Mesothelial cell of epicardium (in vitro differentiated cells): Measurements from ENCODE around the gene TAS2R60. TPM values are rescaled to one million over a fixed set of nuclear protein-coding genes. Genes with fewer than 3 reads are reported as not detected.

Experiments
- DNase-seq, 2 experiments: peaks; one replicate each; pipeline ENCODE4 v3.0.0; 2021; ENCODE audit warnings: low spot score in 2 of 2; ENCODE audit not compliant: unreplicated experiment in 2 of 2
- H3K27ac Mint-ChIP-seq: 2 replicates; pipeline ENCODE4 v1.8.0; 2021; ENCODE audit warnings: mixed read lengths
- H3K27me3 Mint-ChIP-seq: 2 replicates; pipeline ENCODE4 v1.8.0; 2021; ENCODE audit warnings: low read depth, mixed read lengths
- H3K36me3 Mint-ChIP-seq: 2 replicates; pipeline ENCODE4 v1.8.0; 2021; ENCODE audit warnings: mixed read lengths
- H3K4me1 Mint-ChIP-seq: 2 replicates; pipeline ENCODE4 v1.8.0; 2021; ENCODE audit warnings: mixed read lengths
- H3K4me3 Mint-ChIP-seq: 2 replicates; pipeline ENCODE4 v1.8.0; 2021; ENCODE audit warnings: mild to moderate bottlenecking, moderate library complexity, mixed read lengths
- H3K9me3 Mint-ChIP-seq: 2 replicates; pipeline ENCODE4 v1.8.0; 2021; ENCODE audit warnings: mixed read lengths
- total RNA-seq: library from RNA; stranded (reverse); gene quantifications from 3 replicates; pipeline ENCODE4 v1.2.1, GENCODE V29; 2021
- TF ChIP-seq, protein P1 (sequence below): fragments of 200-600 bp; sonication (generic); IDR thresholded peaks from one replicate; pipeline ENCODE4 v1.5.0; 2021; ENCODE audit warnings: antibody characterized with exemption; ENCODE audit not compliant: unreplicated experiment

The TAS2R60 gene
- total RNA-seq, 1 donor from 2014 or later: not detected

DNA sequence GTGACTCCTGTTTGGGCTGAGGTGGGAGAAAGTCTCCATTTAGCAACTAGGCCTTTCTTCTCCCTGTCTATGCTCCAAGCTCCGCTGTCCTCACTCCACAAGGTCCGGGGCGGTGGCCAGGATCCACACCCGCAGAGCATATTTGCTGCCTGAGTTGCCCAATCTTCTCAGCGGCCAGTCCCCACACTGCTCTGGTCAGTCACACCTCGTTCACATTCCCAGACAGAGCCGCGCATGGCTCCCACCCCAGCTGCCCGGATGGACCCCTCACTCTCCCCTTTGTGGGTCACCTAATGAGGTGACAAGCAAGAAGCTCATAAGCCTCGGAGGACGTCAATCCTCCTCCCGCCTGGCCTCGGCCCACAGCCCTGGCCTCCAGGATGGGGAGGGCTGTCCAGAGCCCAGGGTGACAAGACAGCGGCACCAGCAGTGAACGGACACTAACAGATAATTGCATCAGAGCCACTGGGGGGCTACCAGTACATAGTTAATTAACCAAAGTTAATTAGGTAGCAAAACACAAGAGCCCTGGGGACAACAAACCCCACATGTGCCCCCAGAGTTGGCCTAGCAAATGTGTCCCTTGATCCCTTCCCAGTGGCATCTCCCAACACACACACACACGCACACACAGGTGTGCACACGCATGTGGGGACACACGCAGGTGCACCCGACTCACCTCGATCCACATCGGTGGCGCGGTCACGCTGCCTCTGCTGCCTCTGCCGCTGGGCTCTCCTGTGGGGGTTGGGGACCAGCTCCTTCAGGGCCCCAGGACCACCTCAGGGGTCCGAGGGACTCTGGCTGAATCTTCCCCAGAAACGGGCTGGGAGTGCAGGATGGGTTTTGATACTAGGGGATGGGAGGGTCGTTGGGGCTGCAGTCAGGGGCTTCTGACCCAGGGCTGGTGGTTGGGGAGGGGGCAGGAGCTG, 46.4 kb upstream of the TAS2R60 start:
- Mint-ChIP-seq H3K4me1 (peaks cover 14% of the 10 kb centered on the region), H3K36me3 (peaks cover 25% of the 10 kb centered on the region), H3K9me3 (no peaks in the 10 kb centered on the region), H3K27ac (no peak overlapping the region), H3K27me3 (no peaks in the 10 kb centered on the region), H3K4me3 (no peak overlapping the region)
- TF ChIP-seq, protein P1, sequence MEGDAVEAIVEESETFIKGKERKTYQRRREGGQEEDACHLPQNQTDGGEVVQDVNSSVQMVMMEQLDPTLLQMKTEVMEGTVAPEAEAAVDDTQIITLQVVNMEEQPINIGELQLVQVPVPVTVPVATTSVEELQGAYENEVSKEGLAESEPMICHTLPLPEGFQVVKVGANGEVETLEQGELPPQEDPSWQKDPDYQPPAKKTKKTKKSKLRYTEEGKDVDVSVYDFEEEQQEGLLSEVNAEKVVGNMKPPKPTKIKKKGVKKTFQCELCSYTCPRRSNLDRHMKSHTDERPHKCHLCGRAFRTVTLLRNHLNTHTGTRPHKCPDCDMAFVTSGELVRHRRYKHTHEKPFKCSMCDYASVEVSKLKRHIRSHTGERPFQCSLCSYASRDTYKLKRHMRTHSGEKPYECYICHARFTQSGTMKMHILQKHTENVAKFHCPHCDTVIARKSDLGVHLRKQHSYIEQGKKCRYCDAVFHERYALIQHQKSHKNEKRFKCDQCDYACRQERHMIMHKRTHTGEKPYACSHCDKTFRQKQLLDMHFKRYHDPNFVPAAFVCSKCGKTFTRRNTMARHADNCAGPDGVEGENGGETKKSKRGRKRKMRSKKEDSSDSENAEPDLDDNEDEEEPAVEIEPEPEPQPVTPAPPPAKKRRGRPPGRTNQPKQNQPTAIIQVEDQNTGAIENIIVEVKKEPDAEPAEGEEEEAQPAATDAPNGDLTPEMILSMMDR: no peak
- DNase-seq: no peak

DNA sequence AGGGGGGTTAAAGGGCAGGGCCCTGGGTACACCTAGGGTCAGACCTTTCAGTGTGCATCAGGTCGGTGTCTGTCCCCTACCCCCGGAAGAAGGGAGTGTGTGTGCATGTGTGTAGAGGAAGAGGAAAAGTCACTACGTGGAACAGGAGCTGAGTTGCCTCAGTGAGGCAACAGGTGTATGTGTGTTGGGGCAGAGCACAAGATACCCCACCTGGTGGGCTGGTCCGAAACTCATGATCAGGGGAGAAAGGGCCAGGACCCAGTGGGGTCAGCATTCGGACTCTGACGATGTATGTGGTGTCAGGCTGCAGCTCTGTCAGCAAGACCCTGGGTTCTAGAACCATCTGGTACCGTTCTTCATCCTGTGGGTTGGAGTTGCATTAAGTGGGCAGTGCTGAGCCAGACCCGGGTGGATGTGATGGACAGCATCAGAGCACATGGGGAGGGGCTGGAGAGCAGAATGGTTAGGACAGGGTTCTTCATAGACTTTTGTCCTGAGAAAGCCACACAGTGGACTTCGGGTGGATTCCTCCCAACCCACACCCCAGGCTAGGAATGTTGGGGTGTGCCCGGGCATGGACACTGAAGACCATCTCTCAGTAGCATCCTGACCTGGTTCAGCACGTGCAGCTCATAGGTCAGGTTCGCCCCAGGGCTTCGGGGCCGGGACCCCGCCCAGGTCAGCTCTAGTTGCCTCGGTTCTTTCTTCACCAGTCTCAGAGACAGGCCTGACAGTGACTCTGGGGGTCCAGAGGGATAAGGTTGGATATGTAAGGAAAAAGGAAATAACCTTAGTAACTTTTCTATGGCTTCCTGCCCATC, 45.3 kb upstream of the TAS2R60 start:
- H3K4me1 Mint-ChIP-seq: peaks cover 6% of the 10 kb centered on the region
- H3K36me3 Mint-ChIP-seq: peaks cover 20% of the 10 kb centered on the region
- H3K4me3 Mint-ChIP-seq: no peak overlapping the region
- H3K27me3 Mint-ChIP-seq: no peaks in the 10 kb centered on the region
- no peaks in the 10 kb centered on the region for H3K9me3 Mint-ChIP-seq
- DNase-seq: no peak
- TF ChIP-seq, protein P1: no peak
- H3K27ac Mint-ChIP-seq: no peak overlapping the region

DNA sequence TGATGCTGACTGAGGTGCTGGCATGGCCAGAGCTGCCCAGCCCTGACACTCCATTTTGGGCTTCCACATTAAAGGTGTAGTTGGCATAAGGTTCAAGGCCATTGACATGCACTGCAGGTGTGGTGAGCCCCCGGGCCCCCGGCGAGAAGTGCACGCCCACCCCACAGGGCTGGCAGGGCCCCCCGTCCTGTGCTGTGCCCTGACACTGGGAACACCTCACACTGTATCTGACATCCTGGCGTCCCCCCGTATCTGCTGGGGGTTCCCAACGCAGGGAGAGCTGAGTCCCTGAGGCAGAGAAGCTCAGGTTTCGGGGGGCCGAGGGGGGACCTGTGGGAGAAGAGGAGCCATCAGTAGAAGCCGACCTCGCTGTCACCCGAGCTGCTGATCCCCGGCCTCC, 44.6 kb upstream of the TAS2R60 start:
- no peak overlapping the region for H3K27ac Mint-ChIP-seq

DNA sequence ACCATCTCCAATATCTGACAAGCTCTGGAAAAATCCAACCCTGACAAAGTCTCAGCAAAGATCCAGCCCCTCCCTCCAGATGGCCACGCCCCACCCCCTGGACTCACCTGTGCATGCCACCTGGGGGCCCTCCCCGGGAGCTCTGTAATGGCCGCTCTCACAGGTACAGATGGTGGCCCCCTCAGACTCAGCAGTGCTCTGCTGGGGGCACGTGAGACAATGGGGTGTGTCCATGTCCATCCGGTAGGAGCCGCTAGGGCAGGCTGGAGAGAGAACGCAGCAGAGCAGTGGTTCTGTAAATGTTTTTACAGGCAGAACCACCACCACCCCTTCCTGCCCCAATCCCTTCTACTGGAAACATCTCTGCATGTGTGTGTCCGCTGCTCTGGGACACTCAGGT, 44.1 kb upstream of the TAS2R60 start:
- H3K9me3 Mint-ChIP-seq: no peaks in the 10 kb centered on the region
- H3K4me1 Mint-ChIP-seq: no peaks in the 10 kb centered on the region
- H3K27me3 Mint-ChIP-seq: no peaks in the 10 kb centered on the region
- TF ChIP-seq, protein P1: no peak
- DNase-seq: no peak
- no peak overlapping the region for H3K4me3 Mint-ChIP-seq
- no peak overlapping the region for H3K27ac Mint-ChIP-seq
- H3K36me3 Mint-ChIP-seq: peaks cover 10% of the 10 kb centered on the region

More for the DNA sequence above, 44.6 kb upstream of the TAS2R60 start:
- Mint-ChIP-seq H3K4me3 (no peak overlapping the region), H3K4me1 (peaks cover 3% of the 10 kb centered on the region), H3K9me3 (no peaks in the 10 kb centered on the region), H3K27me3 (no peaks in the 10 kb centered on the region), H3K36me3 (peaks cover 15% of the 10 kb centered on the region)
- TF ChIP-seq, protein P1: no peak
- DNase-seq: no peak

DNA sequence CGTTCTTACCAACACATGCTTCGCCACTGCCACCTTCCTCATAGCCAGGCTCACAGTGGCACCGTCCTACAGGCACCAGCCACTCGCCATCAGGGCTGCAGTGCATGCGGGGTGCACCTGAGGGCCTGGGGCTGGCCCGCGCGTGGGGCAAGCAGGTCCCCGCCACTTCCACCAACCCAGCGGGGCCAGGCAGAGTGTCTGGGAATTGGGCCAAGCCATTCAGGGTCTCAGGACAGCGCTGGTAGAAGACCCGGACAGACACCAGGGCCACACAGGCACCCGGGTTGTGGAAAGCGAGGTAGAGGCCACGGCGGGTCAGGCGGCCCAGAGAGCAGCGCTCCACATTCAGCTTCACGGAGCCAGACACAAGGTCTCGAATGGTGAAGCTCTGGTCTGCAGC, 43.6 kb upstream of the TAS2R60 start:
- Mint-ChIP-seq H3K4me3 (no peak overlapping the region), H3K27ac (no peak overlapping the region), H3K4me1 (no peaks in the 10 kb centered on the region), H3K9me3 (no peaks in the 10 kb centered on the region), H3K36me3 (peaks cover 12% of the 10 kb centered on the region), H3K27me3 (no peaks in the 10 kb centered on the region)
- TF ChIP-seq, protein P1: no peak
- no peak for DNase-seq
